Right ventricle myocardium inferior (tissue), 1 donor: Measurements from ENCODE around the gene ABHD15. TPM values are rescaled to one million over a fixed set of nuclear protein-coding genes. Genes with fewer than 3 reads are reported as not detected.
A peak's percentile ranks its signal among the peaks of the same experiment; 100 is the strongest.
"Not testable (repeated sequence)": the region's sequence is repeated elsewhere in the genome, so short reads cannot be mapped to it uniquely, and the experiment has no call there.

Source experiments
- ATAC-seq: fragments of 200-7000 bp; cut with Tn5 transposase; one replicate; pipeline ENCODE4 v1.9.1; 2020; ENCODE audit warnings: mild to moderate bottlenecking, moderate library complexity
- DNase-seq: peaks from one replicate; pipeline ENCODE4 v3.0.0; 2021; ENCODE audit errors: missing footprints
- intact Hi-C: fragments of 100-400 bp; cut with DNase I; formaldehyde crosslinking; loops from one replicate; pipeline ENCODE4 v1.11.0; 2022
- total RNA-seq: library from RNA; stranded (reverse); fragmentation: NEBNext Ultra II Directional; extraction: Animal tissue kit (Norgen Biotek cat#: 25700); gene quantifications from one replicate; pipeline ENCODE4 v1.2.1, GENCODE V29; 2021
- donor health status: DM: no; HTN: yes; CAD: no; lungs with severe emphysema.

Gene ABHD15
- total RNA-seq, 1 donor from 2014 or later, result 7.1 TPM

- ATAC-seq (no peak), DNase-seq (no peak)
- intact Hi-C loops, result loop anchor here (10.0 kb wide), 1 partner anchor 267 kb away; the partner anchor contains the start of gene NUFIP2
These were observed 5.0 kb downstream of the ABHD15 start for GRCh38 chr17:29561554-29562517.

DNA sequence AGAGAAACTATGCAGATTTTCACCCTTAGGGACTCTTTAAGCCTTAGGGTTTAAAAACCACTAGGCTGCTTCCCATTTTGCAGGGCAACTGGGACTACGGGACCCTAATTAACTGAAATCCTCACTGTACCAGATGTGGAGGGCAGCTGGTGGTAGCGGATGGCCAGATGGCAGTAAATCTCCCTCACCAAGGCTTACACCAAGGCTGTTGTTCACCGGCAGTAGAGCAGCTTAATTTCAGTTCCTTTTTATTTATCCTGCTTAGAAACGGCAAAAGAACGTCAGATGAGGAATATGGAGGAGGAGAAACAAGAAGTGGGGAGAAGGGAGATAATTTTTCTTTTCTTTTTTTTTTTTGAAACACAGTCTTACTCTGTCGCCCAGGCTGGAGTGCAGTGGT is 6.5 kb downstream of the ABHD15 start:
- ATAC-seq, result peak; percentile 54
- intact Hi-C loops, result loop anchor here (10.0 kb wide), 1 partner anchor 266 kb away; the partner anchor contains the start of gene NUFIP2
- no peak for DNase-seq

GRCh38 chr17:29559640-29560039 is 7.2 kb downstream of the ABHD15 start:
- intact Hi-C loops, result loop anchor here (10.0 kb wide), 1 partner anchor 265 kb away; the partner anchor contains the start of gene NUFIP2
- DNase-seq (no peak), ATAC-seq (no peak)

DNA sequence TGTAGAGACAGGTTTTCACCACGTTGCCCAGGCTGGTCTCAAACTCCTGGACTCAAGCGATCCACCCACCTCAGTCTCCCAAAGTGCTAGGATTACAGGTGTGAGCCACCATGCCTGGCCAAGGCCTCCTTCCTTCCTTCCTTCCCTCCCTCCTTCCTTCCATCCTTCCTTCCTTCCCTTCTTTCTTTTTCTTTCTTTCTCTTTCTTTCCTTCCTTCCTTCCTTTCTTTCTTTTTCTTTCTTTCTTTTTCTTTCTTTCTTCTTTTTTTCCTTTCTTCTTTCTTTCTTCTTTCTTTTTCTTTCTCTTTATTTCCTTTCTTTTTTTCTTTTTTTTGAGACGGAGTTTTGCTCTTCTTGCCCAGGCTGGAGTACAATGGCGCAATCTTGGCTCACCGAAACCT is 8.7 kb downstream of the ABHD15 start:
- ATAC-seq, intact Hi-C loops, DNase-seq: not testable (repeated sequence)

DNA sequence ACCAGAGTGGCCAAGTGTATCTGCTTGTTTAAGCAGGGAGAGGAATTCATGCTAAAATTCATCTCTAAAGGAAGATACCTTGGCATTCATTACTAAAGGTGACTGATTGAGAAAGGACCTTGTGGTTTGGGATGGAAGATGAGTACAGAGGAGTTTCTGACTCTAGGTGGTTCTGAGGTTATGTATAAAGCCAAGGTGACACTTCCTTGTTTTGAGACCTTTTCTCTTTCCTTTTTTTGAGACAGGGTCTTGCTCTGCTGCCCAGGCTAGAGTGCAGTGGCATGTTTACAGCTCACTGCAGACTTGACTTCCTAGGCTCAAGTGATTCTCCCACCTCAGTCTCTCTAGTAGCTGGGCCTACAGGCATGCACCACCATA is 9.1 kb downstream of the ABHD15 start:
- intact Hi-C loops, result no loop called here
- ATAC-seq, result no peak
- no peak for DNase-seq

- no peak for ATAC-seq
- intact Hi-C loops, result no loop called here
- DNase-seq, result no peak
These were observed 9.6 kb downstream of the ABHD15 start for GRCh38 chr17:29557085-29557738.

DNA sequence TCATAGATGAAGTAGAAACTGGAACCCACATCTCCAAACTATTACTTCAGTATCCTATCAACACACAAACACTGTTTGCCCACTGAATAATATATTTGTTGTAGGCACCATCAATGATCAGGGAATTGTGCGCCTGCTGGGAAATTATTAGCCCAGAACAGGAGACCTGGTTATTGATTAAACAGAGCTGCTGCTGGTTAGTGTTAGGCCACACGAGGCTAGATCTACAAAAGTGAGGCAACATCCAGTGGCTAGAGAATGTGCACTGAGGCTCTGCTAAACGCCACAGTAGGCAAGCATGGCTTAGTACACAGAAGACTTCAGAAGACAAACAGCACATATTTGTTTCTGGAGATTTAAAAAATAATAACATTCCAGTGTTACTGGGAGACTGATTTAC is 11.0 kb downstream of the ABHD15 start:
- no peak for DNase-seq
- no peak for ATAC-seq
- intact Hi-C loops, result no loop called here

- DNase-seq (no peak), ATAC-seq (no peak)
- intact Hi-C loops, result no loop called here
These were observed 17.5 kb downstream of the ABHD15 start for GRCh38 chr17:29549177-29549923.

DNA sequence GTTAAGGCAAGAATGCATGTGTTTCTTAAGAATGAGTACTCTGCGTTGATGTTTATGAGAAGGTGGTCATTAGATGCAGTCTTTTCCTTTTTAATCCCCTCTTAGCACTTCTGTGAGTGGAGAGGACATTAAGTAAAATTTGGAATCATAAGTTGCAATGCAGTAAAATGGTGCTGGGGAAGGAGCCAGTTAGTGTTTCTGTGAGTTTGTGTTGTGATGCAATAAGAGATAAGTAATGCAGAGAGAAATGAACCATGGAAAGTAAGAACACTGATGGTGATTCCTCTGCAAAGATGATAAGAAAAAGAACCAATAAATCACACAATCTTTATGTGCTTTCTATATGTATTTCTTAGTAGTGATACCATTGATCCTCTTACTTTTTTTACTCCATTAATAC is 20.0 kb downstream of the ABHD15 start:
- DNase-seq (no peak), ATAC-seq (no peak)
- intact Hi-C loops, result no loop called here

DNA sequence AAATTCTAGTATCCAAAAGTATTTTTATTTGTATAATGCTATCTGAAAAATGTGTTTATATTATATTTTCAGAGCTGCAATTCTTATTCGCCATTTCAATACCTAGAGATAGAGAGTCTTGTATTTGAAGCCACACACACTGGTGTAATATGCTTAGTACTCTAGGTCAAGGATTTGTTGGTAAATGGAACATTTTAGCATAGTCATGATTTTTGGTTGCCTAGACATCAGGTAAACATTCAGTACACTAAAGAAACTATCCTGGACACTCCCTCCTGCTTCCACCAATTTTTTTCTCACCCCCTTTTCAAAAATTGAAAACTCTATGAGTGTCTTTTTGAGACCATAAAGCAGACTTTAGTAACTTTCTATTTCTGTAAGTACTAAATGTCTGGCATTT is 20.8 kb downstream of the ABHD15 start:
- ATAC-seq, result no peak
- intact Hi-C loops, result no loop called here
- no peak for DNase-seq

- DNase-seq, result no peak
- ATAC-seq, result no peak
- intact Hi-C loops, result no loop called here
These were observed 22.8 kb downstream of the ABHD15 start for GRCh38 chr17:29544066-29544465.

- DNase-seq (no peak), ATAC-seq (no peak)
- intact Hi-C loops, result no loop called here
These were observed 32.9 kb downstream of the ABHD15 start for GRCh38 chr17:29533976-29534375.

DNA sequence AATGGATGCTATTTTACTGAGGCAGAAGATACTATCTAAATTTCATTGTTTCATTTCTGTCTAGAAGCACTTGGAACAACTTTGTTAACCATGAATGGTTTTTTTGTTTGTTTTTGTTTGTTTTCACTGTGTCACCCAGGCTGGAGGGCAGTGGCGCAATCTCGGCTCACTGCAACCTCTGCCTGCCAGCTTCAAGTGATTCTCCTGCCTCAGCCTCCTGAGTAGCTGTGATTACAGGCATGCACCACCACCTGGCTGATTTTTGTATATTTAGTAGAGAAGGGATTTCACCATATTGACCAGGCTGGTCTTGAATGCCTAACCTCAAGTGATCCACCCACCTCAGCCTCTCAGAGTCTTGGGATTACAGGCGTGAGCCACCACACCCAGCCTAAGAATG is 40.5 kb downstream of the ABHD15 start:
- DNase-seq, result no peak
- intact Hi-C loops, result no loop called here
- ATAC-seq, result no peak

GRCh38 chr17:29524692-29525091 is 42.1 kb downstream of the ABHD15 start:
- ATAC-seq, result no peak
- DNase-seq, result no peak
- intact Hi-C loops, result no loop called here

DNA sequence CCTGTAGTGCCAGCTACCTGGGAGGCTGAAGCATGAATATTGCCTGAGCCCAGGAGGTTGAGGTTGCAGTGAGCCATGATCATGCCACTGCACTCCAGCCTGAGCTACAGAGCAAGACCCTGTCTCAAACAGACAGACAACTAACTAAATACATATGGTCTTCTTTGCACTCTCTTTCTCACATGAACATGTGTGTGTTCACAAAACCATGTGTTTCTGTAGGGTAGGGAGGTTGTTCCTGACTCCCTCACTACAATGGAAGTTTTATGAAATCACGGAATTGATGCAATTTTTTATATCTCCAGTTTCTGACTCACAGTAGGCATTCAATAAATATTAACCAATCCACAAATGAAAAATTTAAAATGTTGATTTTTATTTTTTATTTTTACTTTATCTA is 48.5 kb downstream of the ABHD15 start:
- DNase-seq (no peak), ATAC-seq (no peak)
- intact Hi-C loops, result no loop called here

GRCh38 chr17:29514792-29515191 is 52.0 kb downstream of the ABHD15 start:
- intact Hi-C loops, result no loop called here
- ATAC-seq (no peak), DNase-seq (no peak)

DNA sequence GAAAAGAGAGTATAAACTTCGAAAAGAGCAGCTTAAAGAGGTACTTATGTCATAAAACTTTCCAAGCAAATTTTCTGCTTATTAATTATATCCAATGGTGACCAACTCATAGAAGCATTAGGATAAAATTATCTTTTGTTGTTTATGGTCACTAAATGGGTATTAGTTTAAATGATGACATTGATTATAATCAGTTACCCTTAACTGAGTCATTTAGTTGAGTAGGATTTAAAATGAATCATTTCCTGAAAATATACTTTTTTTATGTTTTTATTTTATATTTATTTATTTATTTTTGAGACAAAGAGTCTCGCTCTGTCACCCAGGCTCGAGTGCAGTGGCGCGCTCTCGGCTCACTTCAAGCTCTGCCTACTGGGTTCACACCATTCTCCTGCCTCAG is 55.9 kb downstream of the ABHD15 start:
- ATAC-seq (no peak), DNase-seq (no peak)
- intact Hi-C loops, result no loop called here
